Fibroblast of villous mesenchyme (primary cell): Measurements from ENCODE around the gene CRYGN. TPM values are rescaled to one million over a fixed set of nuclear protein-coding genes. Genes with fewer than 3 reads are reported as not detected.
A peak's percentile ranks its signal among the peaks of the same experiment; 100 is the strongest.

Experiments
- DNase-seq: peaks from one replicate; pipeline ENCODE4 v3.0.0-alpha.2; 2010; ENCODE audit warnings: low read depth
- H3K4me3 ChIP-seq: 2 replicates; pipeline ENCODE4 v1.5.1; 2011; ENCODE audit warnings: low read depth, mild to moderate bottlenecking, low read length
- CTCF ChIP-seq: IDR thresholded peaks from 2 replicates; pipeline ENCODE4 v1.5.1; 2012; ENCODE audit warnings: low read depth, mild to moderate bottlenecking, low read length; ENCODE audit not compliant: insufficient read depth
- total RNA-seq: library from RNA; depleted of rRNA; stranded (reverse); fragments of >200 nt; gene quantifications from 2 replicates; pipeline ENCODE4 v1.2.3, GENCODE V29; 2012

CRYGN gene
- total RNA-seq, 1 donor: under 0.01 TPM

GRCh38 chr7:151412318-151412717 lies 27.6 kb downstream of the CRYGN start:
- no peak for TF ChIP-seq CTCF
- H3K4me3 ChIP-seq: no peak overlapping the region
- DNase-seq: no peak

GRCh38 chr7:151411551-151411950 lies 28.4 kb downstream of the CRYGN start:
- peak; percentile 2 for TF ChIP-seq CTCF
- no peak for DNase-seq

GRCh38 chr7:151410405-151411390 lies 29.2 kb downstream of the CRYGN start:
- peak; percentile 62 for DNase-seq
- TF ChIP-seq CTCF: no peak
- H3K4me3 ChIP-seq: peak overlapping the region; percentile 76

More at GRCh38 chr7:151411551-151411950, 28.4 kb downstream of the CRYGN start:
- no peak overlapping the region for H3K4me3 ChIP-seq

DNA sequence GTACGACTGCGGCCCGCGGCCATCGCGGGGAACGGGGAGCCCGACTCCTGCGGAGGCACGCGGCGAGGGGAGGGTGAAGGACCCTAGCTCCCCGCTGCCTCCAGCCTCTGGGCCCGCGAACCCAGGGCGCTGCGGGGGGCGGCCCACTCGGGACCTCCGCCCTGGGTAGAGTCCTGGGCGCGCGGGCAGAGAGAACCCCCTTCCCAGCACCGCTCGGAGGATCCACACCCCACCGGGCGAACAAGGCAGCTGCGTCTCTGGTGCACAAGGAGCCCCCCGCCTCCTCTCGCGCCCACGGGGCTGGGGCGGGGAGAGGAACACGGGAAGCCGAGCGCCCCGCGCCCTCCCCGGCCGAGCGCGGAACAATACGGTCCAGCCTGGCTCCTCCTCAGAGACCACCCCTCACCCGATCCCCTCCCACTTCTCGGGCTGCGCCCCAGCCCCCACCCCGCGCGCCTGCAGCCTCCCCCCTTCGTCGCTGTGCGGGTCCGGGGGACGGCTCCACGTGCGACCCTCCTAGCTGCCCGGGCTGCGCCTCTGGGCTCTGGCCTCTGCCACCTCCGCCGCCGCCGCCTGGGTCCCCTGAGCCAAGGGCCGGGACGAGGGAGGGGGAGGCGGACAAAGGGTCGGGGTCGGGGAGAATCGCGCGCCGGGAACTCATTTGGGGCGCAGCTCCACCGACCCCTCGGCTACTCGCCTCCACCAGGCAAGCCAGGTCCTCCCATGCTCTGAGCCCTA lies 30.1 kb downstream of the CRYGN start, which contains the start of gene WDR86:
WDR86 (minus strand) TSS at position 372 of the 738 bp plus-strand sequence. CDS start 449 bp downstream, outside the sequence.
- H3K4me3 ChIP-seq: peak within 1 kb of the TSS; percentile 76
- no peak for TF ChIP-seq CTCF

GRCh38 chr7:151408839-151409666 lies 30.9 kb downstream of the CRYGN start:
- peak; percentile 75 for DNase-seq
- peak overlapping the region; percentile 76 for H3K4me3 ChIP-seq
- no peak for TF ChIP-seq CTCF

More for the DNA sequence above, 30.1 kb downstream of the CRYGN start, which contains the start of gene WDR86:
- DNase-seq: no peak

DNA sequence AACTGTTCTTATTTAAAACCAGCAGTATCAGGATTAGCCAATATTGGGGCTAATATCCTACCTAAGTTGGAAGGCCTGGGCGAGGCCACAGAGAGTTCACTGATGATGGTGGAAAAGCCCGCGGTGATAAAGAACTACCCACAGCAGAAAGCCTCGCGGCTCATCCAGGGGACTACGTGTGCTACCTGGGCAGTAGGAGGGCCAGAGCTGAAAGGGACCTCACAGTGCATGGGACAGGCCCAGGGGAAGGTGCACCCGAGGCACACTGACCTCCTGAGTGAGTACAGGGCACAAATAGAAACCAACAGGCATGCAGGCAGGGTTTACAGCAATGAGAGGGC lies 31.5 kb downstream of the CRYGN start:
- H3K4me3 ChIP-seq: peak overlapping the region; percentile 76
- TF ChIP-seq CTCF: no peak
- DNase-seq: no peak
